Measurements from ENCODE around the gene KRT71. TPM values are rescaled to one million over a fixed set of nuclear protein-coding genes. Genes with fewer than 3 reads are reported as not detected.

KRT71 gene
- total RNA-seq, 1 experiment from 2014 or later: not detected

- ATAC-seq: no peak
- ChIA-PET CTCF (no interaction called here), POLR2A (no interaction called here), RAD21 (ENCODE audit: low non-redundant PET in 1 of 2, low total read pairs in 2 of 2, uncharacterized antibody in 2 of 2, unreplicated experiment in 2 of 2) (no interaction called here)
- Histone ChIP-seq H3K9me3 (ENCODE audit: control insufficient read depth in 1 of 2, insufficient read depth in 1 of 2, low read depth in 1 of 2, low read length in 2 of 2) (no peaks in the 10 kb centered on the region), H3K4me3 (replicated peaks in 1 of 2; ENCODE audit: low read depth in 1 of 2, low read length in 2 of 2) (no peak overlapping the region), H3K9ac (ENCODE audit: low read length) (no peak overlapping the region), H3K9me2 (ENCODE audit: insufficient read depth) (no peaks in the 10 kb centered on the region), H3K27ac (ENCODE audit: low read depth, low read length) (no peak overlapping the region), H4K20me1 (ENCODE audit: insufficient read depth) (no peaks in the 10 kb centered on the region), H3K4me2 (ENCODE audit: low read length) (no peak overlapping the region), H3K27me3 (ENCODE audit: insufficient read depth, low read length) (no peaks in the 10 kb centered on the region; the same call in 1 of the 2 replicates), H3K4me1 (ENCODE audit: control insufficient read depth in 1 of 2, insufficient read depth in 2 of 2, low read length in 2 of 2) (peaks cover 0 to 21% of the 10 kb centered on the region in 2 experiments; a peak in 3 of 4 replicates), H3K36me3 (ENCODE audit: control insufficient read depth in 1 of 2, insufficient read depth in 2 of 2, low read length in 2 of 2) (no peaks in the 10 kb centered on the region), H2AFZ (ENCODE audit: low read depth, low read length, poor library complexity, severe bottlenecking) (no peak overlapping the region), H3K79me2 (ENCODE audit: insufficient read depth, low read length) (no peaks in the 10 kb centered on the region)
- intact Hi-C loops (cut with micrococcal nuclease): no loop called here
- no peak for DNase-seq (ENCODE audit: low read depth, low spot score)
- no TSS peak for BruUV-seq (replicated peaks)
- TF ChIP-seq POLR2AphosphoS5 (IDR thresholded peaks at IDR 0.05; ENCODE audit: low read depth, low read length) (no peak), REST (IDR thresholded peaks at IDR 0.05; ENCODE audit: low read depth) (no peak), JUND (IDR thresholded peaks at IDR 0.05) (no peak), ZNF274 (IDR thresholded peaks at IDR 0.05; ENCODE audit: low read depth, low read length) (no peak), EZH2phosphoT487 (IDR thresholded peaks at IDR 0.05; ENCODE audit: borderline replicate concordance) (no peak), YY1 (IDR thresholded peaks at IDR 0.05; ENCODE audit: extremely low read depth, insufficient replicate concordance, low read depth, low read length) (no peak), EZH2 (IDR thresholded peaks at IDR 0.05) (no peak), SIN3A (IDR thresholded peaks at IDR 0.05; ENCODE audit: low read depth) (no peak), POLR2A (IDR thresholded peaks at IDR 0.05; ENCODE audit: borderline replicate concordance, extremely low read depth, insufficient read depth, insufficient read length) (no peak), FOSL1 (IDR thresholded peaks at IDR 0.05; ENCODE audit: low read depth) (no peak), ZFX (IDR thresholded peaks at IDR 0.05) (no peak), SP1 (IDR thresholded peaks at IDR 0.05; ENCODE audit: low read depth) (no peak)
- TF ChIP-seq, protein P1, sequence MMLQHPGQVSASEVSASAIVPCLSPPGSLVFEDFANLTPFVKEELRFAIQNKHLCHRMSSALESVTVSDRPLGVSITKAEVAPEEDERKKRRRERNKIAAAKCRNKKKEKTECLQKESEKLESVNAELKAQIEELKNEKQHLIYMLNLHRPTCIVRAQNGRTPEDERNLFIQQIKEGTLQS (IDR thresholded peaks at IDR 0.05): no peak
- TF ChIP-seq, protein P2, sequence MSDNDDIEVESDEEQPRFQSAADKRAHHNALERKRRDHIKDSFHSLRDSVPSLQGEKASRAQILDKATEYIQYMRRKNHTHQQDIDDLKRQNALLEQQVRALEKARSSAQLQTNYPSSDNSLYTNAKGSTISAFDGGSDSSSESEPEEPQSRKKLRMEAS (IDR thresholded peaks at IDR 0.05): no peak
Measured at GRCh38 chr12:52601671-52602070, 48.7 kb upstream of the KRT71 start.
